K562 (cell line): ENCODE measurements around the gene CAMK1D. TPM values are rescaled to one million over a fixed set of nuclear protein-coding genes. Genes with fewer than 3 reads are reported as not detected.

Source experiments
- ATAC-seq: fragments of 200-7000 bp; cut with Tn5 transposase; 3 replicates; pipeline ENCODE4 v1.9.1; 2020; ENCODE audit warnings: moderate library complexity
- BruUV-seq: library from RNA; stranded (reverse); fragments of 400-500 nt; replicated peaks from 2 replicates; lab custom pipeline; 2021; lab: Mats Ljungman, UMichigan
- CTCF ChIA-PET: fragments of 300-600 bp; formaldehyde crosslinking; extraction: SDS; loops from one replicate; lab custom pipeline; 2021; ENCODE audit warnings: low intra/inter-chr PET ratio; lab: Yijun Ruan, JAX
- POLR2A ChIA-PET: fragments of 300-600, 350-650 bp; sonication (Branson Sonifier 250); formaldehyde crosslinking; extraction: SDS; loops from one replicate; lab custom pipeline; 2021; ENCODE audit warnings: antibody characterized with exemption, inconsistent platforms; lab: Yijun Ruan, JAX
- DNase-seq, 4 experiments: peaks; one replicate each; pipeline versions ENCODE4 v3.0.0 to v3.0.0-alpha.2; 2011 to 2018; ENCODE audit warnings: low spot score in 3 of 4, mixed read lengths in 3 of 4; ENCODE audit errors: extremely low read depth in 1 of 4
- FAIRE-seq: peaks from 2 replicates; lab custom pipeline; 2011; peaks lifted over from hg19 to GRCh38; lab: Jason Lieb, UNC
- H2AFZ ChIP-seq: 2 replicates; pipeline ENCODE4 v1.6.0; 2011; ENCODE audit warnings: low read depth, low read length, control low read depth, inconsistent platforms
- H3K27ac ChIP-seq: fragments of 200-600 bp; 3 replicates; pipeline ENCODE4 v1.8.0; 2011; ENCODE audit warnings: low read depth, mild to moderate bottlenecking, control low read depth, inconsistent platforms, low read length, moderate library complexity, mixed read lengths; ENCODE audit errors: extremely low read depth
- H3K27me3 ChIP-seq, 2 experiments: fragments of 300-600 bp in 1 of 2; 2 replicates in 1 of 2; 3 replicates in 1 of 2; pipeline versions ENCODE4 v1.6.0 to v1.8.0; 2011; ENCODE audit warnings: inconsistent platforms in 2 of 2, low read length in 2 of 2, mild to moderate bottlenecking in 1 of 2, mixed read lengths in 1 of 2, moderate library complexity in 1 of 2; ENCODE audit not compliant: control insufficient read depth in 2 of 2, insufficient read depth in 2 of 2
- H3K36me3 ChIP-seq: fragments of 300-600 bp; 3 replicates; pipeline ENCODE4 v1.8.0; 2011; ENCODE audit warnings: mild to moderate bottlenecking, low read length, inconsistent platforms; ENCODE audit not compliant: control insufficient read depth, insufficient read depth
- H3K4me1 ChIP-seq, 2 experiments: fragments of 200-600 bp in 1 of 2; replicated peaks in 1 of 2; 2 replicates in 1 of 2; 3 replicates in 1 of 2; pipeline versions ENCODE4 v1.5.1 to v1.8.0; 2011; ENCODE audit warnings: inconsistent platforms in 2 of 2, low read length in 2 of 2, mild to moderate bottlenecking in 1 of 2, mixed read lengths in 1 of 2, moderate library complexity in 1 of 2; ENCODE audit not compliant: control insufficient read depth in 2 of 2, insufficient read depth in 2 of 2
- H3K4me2 ChIP-seq: 2 replicates; pipeline ENCODE4 v1.6.1; 2011; ENCODE audit warnings: low read length, control low read depth, inconsistent platforms, mixed read lengths; ENCODE audit not compliant: insufficient read depth
- H3K4me3 ChIP-seq: fragments of 200-600 bp; sonication (generic), shearing (Covaris generic); 2 replicates; pipeline ENCODE4 v1.5.1; 2016; ENCODE audit warnings: control low read depth, inconsistent platforms
- H3K79me2 ChIP-seq: fragments of 200-600 bp; 3 replicates; pipeline ENCODE4 v1.8.0; 2011; ENCODE audit warnings: low read length, inconsistent platforms; ENCODE audit not compliant: control insufficient read depth, insufficient read depth
- H3K9ac ChIP-seq, 2 experiments: 2 replicates each; pipeline versions ENCODE4 v1.6.0 to v1.6.1; 2011; ENCODE audit warnings: low read depth in 2 of 2, low read length in 2 of 2, control low read depth in 1 of 2, inconsistent platforms in 1 of 2, mild to moderate bottlenecking in 1 of 2, mixed read lengths in 1 of 2; ENCODE audit not compliant: insufficient read depth in 1 of 2
- H3K9me1 ChIP-seq: one replicate; pipeline ENCODE4 v1.6.0; 2011; ENCODE audit warnings: inconsistent platforms, mild to moderate bottlenecking, low read length, moderate library complexity; ENCODE audit not compliant: control insufficient read depth, insufficient read depth
- H3K9me3 ChIP-seq: replicated peaks from 2 replicates; pipeline ENCODE4 v1.5.1; 2011; ENCODE audit warnings: low read depth, low read length, inconsistent platforms; ENCODE audit not compliant: control insufficient read depth, insufficient read depth
- H4K20me1 ChIP-seq: replicated peaks from 2 replicates; pipeline ENCODE4 v1.6.1; 2011; ENCODE audit warnings: low read length, inconsistent platforms, mixed read lengths; ENCODE audit not compliant: control insufficient read depth, insufficient read depth
- ATF2 ChIP-seq: sonication (generic); formaldehyde crosslinking; IDR thresholded peaks from 2 replicates; pipeline ENCODE4 v1.8.1; 2022; ENCODE audit warnings: missing genetic modification reagents
- CEBPB ChIP-seq: fragments of 450-650 bp; IDR thresholded peaks from 2 replicates; pipeline ENCODE4 v1.6.1; 2016; ENCODE audit warnings: missing genetic modification characterization, missing compliant biosample characterization
- FOXA1 ChIP-seq: fragments of 450-650 bp; IDR thresholded peaks from 2 replicates; pipeline ENCODE4 v1.6.1; 2016; ENCODE audit warnings: mild to moderate bottlenecking, borderline replicate concordance
- PATZ1 ChIP-seq: fragments of 250-450 bp; sonication (Bioruptor Pico); IDR thresholded peaks from 2 replicates; pipeline ENCODE4 v1.5.0; 2020; ENCODE audit warnings: mild to moderate bottlenecking, borderline replicate concordance
- PURB ChIP-seq: sonication (generic); formaldehyde crosslinking; IDR thresholded peaks from 2 replicates; pipeline ENCODE4 v1.9.0; 2021; ENCODE audit warnings: low read depth, mild to moderate bottlenecking, missing genetic modification reagents
- THRB ChIP-seq: fragments of 450-650 bp; formaldehyde crosslinking; conservative IDR thresholded peaks from 2 replicates; pipeline ENCODE4 v1.4.0; 2022; ENCODE audit warnings: mild to moderate bottlenecking, missing genetic modification characterization
- ZNF449 ChIP-seq: fragments of 250-450 bp; sonication (Bioruptor Pico); IDR thresholded peaks from 2 replicates; pipeline ENCODE4 v1.8.0; 2022; ENCODE audit warnings: moderate library complexity, mild to moderate bottlenecking, inconsistent platforms
- ZNF707 ChIP-seq: fragments of 250-450 bp; sonication (Bioruptor Pico); conservative IDR thresholded peaks from 2 replicates; pipeline ENCODE4 v1.8.0; 2022; ENCODE audit warnings: inconsistent platforms, mild to moderate bottlenecking, moderate library complexity
- WGBS: fragments of 100-300 bp; shearing (Covaris generic); methylation state at CpG from one replicate; pipeline ENCODE4 v1.1.6; 2016; ENCODE audit warnings: low coverage, mixed read lengths; ENCODE audit not compliant: insufficient coverage; ENCODE audit errors: missing lambda C conversion rate; 5-methylcytosine and 5-hydroxymethylcytosine counted together
- in situ Hi-C: fragments of 300-500 bp; cut with MboI; formaldehyde crosslinking; loops from 4 replicates; pipeline ENCODE4 v1.15.0; 2018; ENCODE audit warnings: inconsistent platforms, mixed read lengths
- intact Hi-C: fragments of 100-400 bp; cut with micrococcal nuclease; formaldehyde crosslinking; loops from 2 replicates; pipeline ENCODE4 v1.14.2; 2022
- polyA plus RNA-seq, 8 experiments: library from polyadenylated mRNA; depleted of rRNA in 4 of 8; stranded (reverse) in 5 of 8; unstranded in 3 of 8; fragments of >200 nt; fragmentation: Nextera tagmentation in 2 of 8; fragmentation: Illumina TruSeq in 1 of 8; extraction: Ambion mirVana in 2 of 8; extraction: Trizol in 1 of 8; gene quantifications; 2 replicates each; pipeline versions ENCODE4 v1.2.1 to v1.2.3, GENCODE V29; 2011 to 2014; ENCODE audit warnings: inconsistent platforms in 1 of 8, missing spikeins in 1 of 8
- total RNA-seq, 7 experiments: library from RNA; depleted of rRNA in 6 of 7; stranded (reverse); fragments of >200 nt in 6 of 7; fragmentation: Illumina TruSeq in 2 of 7; extraction: Trizol in 2 of 7; gene quantifications; 2 replicates each; pipeline versions ENCODE4 v1.2.1 to v1.2.3, GENCODE V29; 2011 to 2021; ENCODE audit warnings: low replicate concordance in 1 of 7

Gene CAMK1D
- total and polyA plus RNA-seq, 9 of the 15 experiments (the other 6 are each of a cell fraction or from before 2014, with no cell fraction given), result 0.12 to 0.24 (median 0.20) TPM; not detected in 5

- Histone ChIP-seq H3K36me3 (no peaks in the 10 kb centered on the region), H3K4me3 (no peak overlapping the region), H3K79me2 (no peaks in the 10 kb centered on the region), H3K27ac (no peak overlapping the region), H3K4me2 (no peak overlapping the region), H3K9me3 (no peaks in the 10 kb centered on the region), H2AFZ (no peak overlapping the region), H3K27me3 (peaks cover 21 to 40% of the 10 kb centered on the region in 2 experiments), H3K4me1 (no peaks in the 10 kb centered on the region; a peak in 1 of 5 replicates), H3K9me1 (no peaks in the 10 kb centered on the region), H3K9ac (no peak overlapping the region), H4K20me1 (no peaks in the 10 kb centered on the region)
- FAIRE-seq (no peak), ATAC-seq (no peak), DNase-seq (no peak)
- no TSS peak for BruUV-seq
- ChIA-PET POLR2A (interaction anchor here (1.0 kb wide), 1 partner anchor 21 kb away, joined by 3 read pairs; no protein-coding TSS in a partner anchor), CTCF (no interaction called here)
- TF ChIP-seq PURB (no peak), CEBPB (tag) (no peak)
- in situ Hi-C loops (no loop called here), intact Hi-C loops (no loop called here)
- WGBS, result 0% methylated on average over 1 of the region's 1 CpG
These were observed 64.0 kb downstream of the CAMK1D start for GRCh38 chr10:12413369-12413711.

GRCh38 chr10:12414278-12414989 is 65.1 kb downstream of the CAMK1D start:
- DNase-seq, result no peak
- ChIA-PET CTCF (no interaction called here), POLR2A (no interaction called here)
- Histone ChIP-seq H3K9me1 (no peaks in the 10 kb centered on the region), H3K27me3 (peaks cover 20 to 43% of the 10 kb centered on the region in 2 experiments), H3K9me3 (no peaks in the 10 kb centered on the region), H4K20me1 (no peaks in the 10 kb centered on the region), H3K36me3 (no peaks in the 10 kb centered on the region), H3K79me2 (no peaks in the 10 kb centered on the region), H3K9ac (no peak overlapping the region), H2AFZ (no peak overlapping the region), H3K4me1 (no peaks in the 10 kb centered on the region), H3K27ac (no peak overlapping the region), H3K4me3 (no peak overlapping the region), H3K4me2 (no peak overlapping the region)
- no peak for FAIRE-seq
- in situ Hi-C loops (no loop called here), intact Hi-C loops (no loop called here)
- no peak for ATAC-seq
- no TSS peak for BruUV-seq
- WGBS, result 2% methylated on average over 9 of the region's 9 CpGs
- TF ChIP-seq THRB (CRISPR knock-in tag) (no peak), ZNF707 (CRISPR knock-in tag) (no peak), FOXA1 (no peak), ZNF449 (CRISPR knock-in tag) (no peak), ATF2 (CRISPR knock-in tag) (no peak), PATZ1 (no peak)
